Vagina (tissue), 2 donors: Measurements from ENCODE around the gene SLC7A14.

ENCODE experiments used
- POLR2A ChIP-seq, 2 donors: fragments of 450-650 bp; IDR thresholded peaks; one replicate each; pipeline ENCODE4 v1.6.1; 2017; ENCODE audit warnings: antibody characterized with exemption in 2 of 2, mild to moderate bottlenecking in 2 of 2, moderate library complexity in 2 of 2
- POLR2AphosphoS5 ChIP-seq, 2 donors: sonication (generic); formaldehyde crosslinking; IDR thresholded peaks; one replicate each; pipeline ENCODE4 v1.9.0; 2017; ENCODE audit warnings: antibody characterized with exemption in 2 of 2, mild to moderate bottlenecking in 2 of 2, low read depth in 1 of 2; ENCODE audit not compliant: insufficient read depth in 1 of 2
- TF ChIP-seq, protein P1 (sequence below), 3 experiments: fragments of 450-650 bp in 2 of 3; fragments of 200-600 bp in 1 of 3; sonication (generic) in 1 of 3; IDR thresholded peaks; one replicate each; pipeline ENCODE4 v1.5.1; 2017 to 2019; ENCODE audit warnings: antibody characterized with exemption in 3 of 3, mild to moderate bottlenecking in 2 of 3, moderate library complexity in 2 of 3

DNA sequence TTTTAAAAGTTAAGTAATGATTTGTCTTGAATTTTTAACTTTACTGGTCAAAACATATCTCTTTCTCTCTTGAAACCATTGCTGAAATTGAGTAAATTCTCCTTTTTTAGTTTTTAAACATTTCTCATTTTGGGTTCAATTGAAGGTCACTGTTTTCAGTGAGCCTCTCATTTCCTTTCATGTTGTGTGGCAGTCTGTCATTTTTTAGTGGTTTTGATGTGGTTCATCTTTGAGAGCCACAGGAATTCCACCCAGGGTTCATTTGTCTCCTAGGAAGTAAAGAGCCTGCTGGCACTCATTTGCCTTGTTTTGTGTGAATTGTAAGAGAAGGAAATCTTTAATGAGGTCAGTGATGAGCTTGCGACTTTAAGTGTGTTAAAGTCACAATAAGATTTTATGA, 156.8 kb downstream of the SLC7A14 start:
- TF ChIP-seq POLR2A (IDR thresholded peaks at IDR 0.05) (no peak), POLR2AphosphoS5 (IDR thresholded peaks at IDR 0.05; ENCODE audit: insufficient read depth in 1 of 2, low read depth in 1 of 2) (no peak)
- TF ChIP-seq, protein P1, sequence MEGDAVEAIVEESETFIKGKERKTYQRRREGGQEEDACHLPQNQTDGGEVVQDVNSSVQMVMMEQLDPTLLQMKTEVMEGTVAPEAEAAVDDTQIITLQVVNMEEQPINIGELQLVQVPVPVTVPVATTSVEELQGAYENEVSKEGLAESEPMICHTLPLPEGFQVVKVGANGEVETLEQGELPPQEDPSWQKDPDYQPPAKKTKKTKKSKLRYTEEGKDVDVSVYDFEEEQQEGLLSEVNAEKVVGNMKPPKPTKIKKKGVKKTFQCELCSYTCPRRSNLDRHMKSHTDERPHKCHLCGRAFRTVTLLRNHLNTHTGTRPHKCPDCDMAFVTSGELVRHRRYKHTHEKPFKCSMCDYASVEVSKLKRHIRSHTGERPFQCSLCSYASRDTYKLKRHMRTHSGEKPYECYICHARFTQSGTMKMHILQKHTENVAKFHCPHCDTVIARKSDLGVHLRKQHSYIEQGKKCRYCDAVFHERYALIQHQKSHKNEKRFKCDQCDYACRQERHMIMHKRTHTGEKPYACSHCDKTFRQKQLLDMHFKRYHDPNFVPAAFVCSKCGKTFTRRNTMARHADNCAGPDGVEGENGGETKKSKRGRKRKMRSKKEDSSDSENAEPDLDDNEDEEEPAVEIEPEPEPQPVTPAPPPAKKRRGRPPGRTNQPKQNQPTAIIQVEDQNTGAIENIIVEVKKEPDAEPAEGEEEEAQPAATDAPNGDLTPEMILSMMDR (IDR thresholded peaks at IDR 0.05) = no peak
